PC-9 (cell line): ENCODE data around the gene KLF14. TPM values are rescaled to one million over a fixed set of nuclear protein-coding genes. Genes with fewer than 3 reads are reported as not detected.

Experiments
- BruUV-seq: library from RNA; stranded (reverse); fragments of 400-500 nt; replicated peaks from 2 replicates; lab custom pipeline; 2021; lab: Mats Ljungman, UMichigan
- CTCF ChIA-PET: fragments of 300-600 bp; sonication (Branson Sonifier 250); formaldehyde crosslinking; loops from one replicate; lab custom pipeline; 2022; ENCODE audit warnings: antibody characterized with exemption; lab: Charles Lee
- POLR2A ChIA-PET: fragments of 300-600 bp; sonication (Branson Sonifier 250); formaldehyde crosslinking; loops from one replicate; lab custom pipeline; 2022; ENCODE audit warnings: antibody characterized with exemption; ENCODE audit not compliant: unreplicated experiment; lab: Charles Lee
- DNase-seq, 2 experiments: peaks; one replicate each; pipeline versions ENCODE4 v3.0.0 to v3.0.0-alpha.2; 2015 to 2022; ENCODE audit warnings: mixed read lengths in 1 of 2
- H2AFZ ChIP-seq: fragments of 200-600 bp; sonication (generic); 2 replicates; pipeline ENCODE4 v1.8.1; 2017; ENCODE audit warnings: antibody characterized with exemption
- H3F3A ChIP-seq: fragments of 200-600 bp; sonication (generic); 2 replicates; pipeline ENCODE4 v1.8.1; 2017; ENCODE audit warnings: antibody characterized with exemption, mild to moderate bottlenecking, low read depth; ENCODE audit not compliant: insufficient read depth
- H3K27ac ChIP-seq: fragments of 200-600 bp; sonication (generic); 2 replicates; pipeline ENCODE4 v1.6.1; 2016; ENCODE audit warnings: mixed run types
- H3K27me3 ChIP-seq: fragments of 200-600 bp; sonication (generic); 2 replicates; pipeline ENCODE4 v1.6.1; 2016; ENCODE audit warnings: low read depth, mixed run types; ENCODE audit not compliant: insufficient read depth
- H3K36me3 ChIP-seq: fragments of 200-600 bp; sonication (generic); 2 replicates; pipeline ENCODE4 v1.6.1; 2016; ENCODE audit warnings: low read depth, mixed run types
- H3K4me1 ChIP-seq: fragments of 200-600 bp; sonication (generic); replicated peaks from 2 replicates; pipeline ENCODE4 v1.6.1; 2016; ENCODE audit warnings: mixed run types; ENCODE audit not compliant: insufficient read depth
- H3K4me2 ChIP-seq: fragments of 200-600 bp; sonication (generic); 2 replicates; pipeline ENCODE4 v1.6.1; 2017; ENCODE audit warnings: mixed run types
- H3K4me3 ChIP-seq: fragments of 200-600 bp; sonication (generic); 2 replicates; pipeline ENCODE4 v1.6.1; 2016; ENCODE audit warnings: mixed run types
- H3K79me2 ChIP-seq: fragments of 200-600 bp; sonication (generic); 2 replicates; pipeline ENCODE4 v1.6.1; 2017; ENCODE audit warnings: low read depth, mixed run types
- H3K9me2 ChIP-seq: fragments of 200-600 bp; sonication (generic); 2 replicates; pipeline ENCODE4 v1.8.1; 2017; ENCODE audit warnings: mild to moderate bottlenecking; ENCODE audit not compliant: insufficient read depth
- H3K9me3 ChIP-seq: fragments of 200-600 bp; sonication (generic); 2 replicates; pipeline ENCODE4 v1.8.1; 2016; ENCODE audit warnings: low read depth; ENCODE audit not compliant: insufficient read depth
- H4K20me1 ChIP-seq: fragments of 200-600 bp; sonication (generic); 2 replicates; pipeline ENCODE4 v1.8.1; 2017; ENCODE audit not compliant: insufficient read depth
- CTCF ChIP-seq: fragments of 200-600 bp; sonication (generic); conservative IDR thresholded peaks from 2 replicates; pipeline ENCODE4 v1.6.1; 2017; ENCODE audit warnings: mixed run types, antibody characterized with exemption, mild to moderate bottlenecking, moderate library complexity
- EZH2 ChIP-seq: fragments of 200-600 bp; sonication (generic); IDR thresholded peaks from 2 replicates; pipeline ENCODE4 v1.8.0; 2017; ENCODE audit warnings: antibody characterized with exemption, low read depth
- intact Hi-C: fragments of 100-400 bp; cut with micrococcal nuclease; formaldehyde crosslinking; loops from one replicate; pipeline ENCODE4 v1.10.0; 2022; ENCODE audit not compliant: unreplicated experiment
- total RNA-seq: library from RNA; stranded (reverse); gene quantifications from 2 replicates; pipeline ENCODE4 v1.2.3, GENCODE V29; 2021

KLF14 gene
- total RNA-seq, 1 experiment from 2014 or later = not detected

GRCh38 chr7:130712416-130712815 is 21.6 kb downstream of the KLF14 start:
- Histone ChIP-seq H3K36me3 (no peaks in the 10 kb centered on the region), H3K9me2 (no peaks in the 10 kb centered on the region), H3K4me3 (no peak overlapping the region), H3K4me2 (no peak overlapping the region), H3F3A (no peaks in the 10 kb centered on the region), H3K27me3 (no peaks in the 10 kb centered on the region), H3K4me1 (no peaks in the 10 kb centered on the region), H4K20me1 (no peaks in the 10 kb centered on the region), H3K9me3 (no peaks in the 10 kb centered on the region), H3K27ac (no peak overlapping the region), H3K79me2 (no peaks in the 10 kb centered on the region), H2AFZ (no peak overlapping the region)
- intact Hi-C loops = no loop called here
- DNase-seq = no peak
- BruUV-seq = no TSS peak
- CTCF ChIA-PET = no interaction called here
- TF ChIP-seq CTCF (no peak), EZH2 (no peak)
- POLR2A ChIA-PET = no interaction called here

- Histone ChIP-seq H3K4me2 (no peak overlapping the region), H3K27ac (no peak overlapping the region), H3K9me2 (no peaks in the 10 kb centered on the region), H3K4me1 (no peaks in the 10 kb centered on the region; the same call in 1 of the 2 replicates), H3K27me3 (peaks cover 4% of the 10 kb centered on the region; the same call in 1 of the 2 replicates), H3K9me3 (0 out of 2 replicates have a peak, but pooled peaks cover 7% of the 10 kb centered on the region), H2AFZ (no peak overlapping the region), H4K20me1 (no peaks in the 10 kb centered on the region), H3K79me2 (no peaks in the 10 kb centered on the region), H3K36me3 (no peaks in the 10 kb centered on the region), H3F3A (no peaks in the 10 kb centered on the region), H3K4me3 (no peak overlapping the region)
- no TSS peak for BruUV-seq
- intact Hi-C loops = no loop called here
- ChIA-PET POLR2A (interaction anchor here (0.6 kb wide), 1 partner anchor 49 kb away, joined by 5 read pairs; no protein-coding TSS in a partner anchor), CTCF (no interaction called here)
- TF ChIP-seq EZH2 = no peak
- TF ChIP-seq CTCF = no peak
- no peak for DNase-seq
These were observed 25.2 kb downstream of the KLF14 start for GRCh38 chr7:130708766-130709165.

GRCh38 chr7:130708001-130708400 is 26.0 kb downstream of the KLF14 start:
- no peak overlapping the region for H3K4me3 ChIP-seq
- no peak overlapping the region for H3K27ac ChIP-seq
- no peak overlapping the region for H2AFZ ChIP-seq
- ChIA-PET CTCF (no interaction called here), POLR2A (no interaction called here)
- peaks cover 4% of the 10 kb centered on the region; the same call in 1 of the 2 replicates for H3K27me3 ChIP-seq
- no peaks in the 10 kb centered on the region for H4K20me1 ChIP-seq
- TF ChIP-seq CTCF = no peak
- no peak for TF ChIP-seq EZH2
- no peaks in the 10 kb centered on the region for H3F3A ChIP-seq
- no TSS peak for BruUV-seq
- no peak overlapping the region for H3K4me2 ChIP-seq
- intact Hi-C loops = no loop called here
- no peak for DNase-seq
- H3K4me1 ChIP-seq = no peaks in the 10 kb centered on the region; the same call in 1 of the 2 replicates
- no peaks in the 10 kb centered on the region for H3K36me3 ChIP-seq
- no peaks in the 10 kb centered on the region for H3K79me2 ChIP-seq
- H3K9me3 ChIP-seq = 0 out of 2 replicates have a peak, but pooled peaks cover 7% of the 10 kb centered on the region
- H3K9me2 ChIP-seq = no peaks in the 10 kb centered on the region
